ENCODE measurements around the gene NT5DC1. TPM values are rescaled to one million over a fixed set of nuclear protein-coding genes. Genes with fewer than 3 reads are reported as not detected.

NT5DC1 gene
- total RNA-seq, result 10 to 100 TPM; 49.2 to 55.8 TPM

DNA sequence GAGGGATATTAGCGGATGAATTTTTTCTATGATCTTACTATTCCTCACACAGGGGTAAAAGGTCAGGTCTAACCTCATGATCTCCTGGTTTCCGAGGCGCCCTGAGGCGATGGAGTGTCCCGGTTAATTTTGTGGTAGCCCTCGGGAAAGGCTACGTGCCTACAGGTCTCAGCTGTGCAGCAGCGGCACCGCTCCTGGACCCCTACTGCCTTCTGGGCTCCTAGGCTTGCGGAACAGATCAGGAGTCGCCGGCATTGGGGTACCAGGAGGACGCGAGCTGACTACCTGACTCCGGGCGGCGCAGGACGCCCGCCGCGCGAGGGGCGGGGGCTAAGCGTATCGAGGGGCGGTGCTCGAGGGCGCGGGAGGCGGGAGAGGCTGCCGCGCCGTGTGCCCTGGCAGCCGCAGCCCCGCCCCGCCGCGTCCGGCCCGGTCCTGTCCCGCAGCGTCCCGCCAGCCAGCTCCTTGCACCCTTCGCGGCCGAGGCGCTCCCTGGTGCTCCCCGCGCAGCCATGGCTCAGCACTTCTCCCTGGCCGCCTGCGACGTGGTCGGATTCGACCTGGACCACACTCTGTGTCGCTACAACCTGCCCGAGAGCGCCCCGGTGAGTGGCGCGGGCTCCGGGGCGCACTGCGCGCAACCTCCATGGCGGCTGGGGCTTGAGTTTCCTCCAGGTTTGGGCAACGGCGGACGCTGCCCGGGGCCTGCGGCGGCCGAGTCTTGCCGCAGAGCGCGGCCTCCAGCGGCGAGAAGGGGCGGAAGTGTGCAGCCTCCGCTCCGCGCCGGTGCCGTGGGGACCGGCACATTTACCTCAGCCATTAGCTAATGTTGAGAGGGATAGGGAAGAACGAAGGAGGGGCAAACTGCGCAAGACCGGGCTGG, at the start of gene NT5DC1:
Gene NT5DC1, plus strand, starts transcription at position 435 of the 883 bp plus-strand sequence. Its CDS starts 78 bp downstream, at position 513.
- H3K36me3 Mint-ChIP-seq (ENCODE audit: insufficient read depth in 2 of 2), result peaks cover 0 to 2% of the 10 kb centered on the region in 2 donors
- peaks cover 0 to 6% of the 10 kb centered on the region in 2 donors for H3K9me3 Mint-ChIP-seq
- peak within 1 kb of the TSS; percentile 69 to 94 for H3K4me3 Mint-ChIP-seq
- peak within 1 kb of the TSS; percentile 51 for H3K27ac Mint-ChIP-seq
- H3K4me1 Mint-ChIP-seq (ENCODE audit: low read depth), result peaks cover 58% of the 10 kb centered on the region
- DNase-seq (peak; percentile 89 to 91), ATAC-seq (replicated peaks in 1 of 2) (peak; percentile 93 to 94)
- peaks cover 5% of the 10 kb centered on the region for H3K27me3 Mint-ChIP-seq (ENCODE audit: low read depth)

DNA sequence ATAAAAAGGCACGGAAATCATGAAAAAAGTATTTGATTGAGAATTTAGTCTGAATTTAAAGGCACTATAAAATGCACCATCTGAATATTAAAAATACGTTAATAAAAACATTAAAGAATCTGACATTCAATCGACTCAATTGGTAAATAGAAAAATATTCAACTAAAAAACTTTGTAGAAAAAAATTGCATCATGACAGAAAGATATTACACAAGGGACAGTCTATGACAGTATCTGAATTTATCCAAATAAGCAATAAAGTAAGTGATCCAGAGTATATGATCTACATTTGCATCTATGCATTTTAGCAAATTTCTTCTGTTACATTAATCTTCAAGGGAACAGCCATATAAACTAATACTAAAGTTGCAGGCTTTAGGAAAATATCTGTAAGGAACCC, 49.4 kb upstream of the NT5DC1 start:
- Mint-ChIP-seq H3K4me1 (ENCODE audit: low read depth) (no peaks in the 10 kb centered on the region), H3K36me3 (ENCODE audit: insufficient read depth in 2 of 2) (no peaks in the 10 kb centered on the region), H3K27me3 (ENCODE audit: low read depth) (peaks cover 32% of the 10 kb centered on the region), H3K4me3 (no peak overlapping the region), H3K9me3 (no peaks in the 10 kb centered on the region), H3K27ac (no peak overlapping the region)
- no peak for DNase-seq
- ATAC-seq (replicated peaks in 1 of 2), result no peak

DNA sequence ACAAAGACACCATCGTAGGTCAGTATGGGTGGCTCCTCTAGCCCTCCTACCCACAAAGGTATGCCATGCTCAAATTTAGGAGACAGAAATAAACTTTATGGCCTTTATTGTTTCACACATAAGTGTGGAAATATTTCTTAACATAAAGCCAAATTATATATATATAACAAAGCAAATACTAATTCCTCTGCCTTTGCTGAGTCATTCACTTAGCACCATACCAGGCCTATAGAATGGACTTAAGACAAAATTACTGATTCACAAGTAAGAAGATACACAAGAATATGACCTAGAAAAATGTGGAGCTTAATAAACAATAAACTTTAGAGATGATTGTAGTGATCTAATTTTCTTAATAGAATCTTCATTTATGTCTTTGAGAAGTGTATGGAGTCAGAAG, 45.1 kb upstream of the NT5DC1 start:
- ATAC-seq (replicated peaks in 1 of 2) (no peak), DNase-seq (no peak)
- H3K27me3 Mint-ChIP-seq (ENCODE audit: low read depth), result peaks cover 24% of the 10 kb centered on the region
- no peaks in the 10 kb centered on the region for H3K9me3 Mint-ChIP-seq
- no peaks in the 10 kb centered on the region for H3K36me3 Mint-ChIP-seq (ENCODE audit: insufficient read depth in 2 of 2)
- H3K27ac Mint-ChIP-seq, result no peak overlapping the region
- no peaks in the 10 kb centered on the region for H3K4me1 Mint-ChIP-seq (ENCODE audit: low read depth)
- H3K4me3 Mint-ChIP-seq, result no peak overlapping the region

DNA sequence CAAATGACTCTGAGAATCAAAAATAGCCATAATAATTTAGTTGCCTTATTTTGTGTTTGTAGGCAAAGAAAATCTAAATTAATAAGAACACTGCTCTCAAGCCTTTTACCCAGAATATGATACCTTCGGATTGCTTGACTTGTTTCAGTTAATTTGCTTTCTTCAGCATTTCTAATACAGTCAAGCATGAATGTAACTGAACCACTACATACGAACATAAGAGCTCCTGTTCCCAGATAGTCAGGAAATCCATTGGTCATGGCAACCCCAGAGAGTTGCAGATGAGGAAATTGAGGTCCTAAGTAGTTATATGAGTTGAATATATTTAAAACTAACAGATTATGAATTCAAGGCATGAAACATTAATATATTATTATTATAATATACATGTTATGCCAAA, 42.9 kb upstream of the NT5DC1 start:
- Mint-ChIP-seq H3K27me3 (ENCODE audit: low read depth) (peaks cover 20% of the 10 kb centered on the region), H3K27ac (no peak overlapping the region)
- DNase-seq, result no peak

DNA sequence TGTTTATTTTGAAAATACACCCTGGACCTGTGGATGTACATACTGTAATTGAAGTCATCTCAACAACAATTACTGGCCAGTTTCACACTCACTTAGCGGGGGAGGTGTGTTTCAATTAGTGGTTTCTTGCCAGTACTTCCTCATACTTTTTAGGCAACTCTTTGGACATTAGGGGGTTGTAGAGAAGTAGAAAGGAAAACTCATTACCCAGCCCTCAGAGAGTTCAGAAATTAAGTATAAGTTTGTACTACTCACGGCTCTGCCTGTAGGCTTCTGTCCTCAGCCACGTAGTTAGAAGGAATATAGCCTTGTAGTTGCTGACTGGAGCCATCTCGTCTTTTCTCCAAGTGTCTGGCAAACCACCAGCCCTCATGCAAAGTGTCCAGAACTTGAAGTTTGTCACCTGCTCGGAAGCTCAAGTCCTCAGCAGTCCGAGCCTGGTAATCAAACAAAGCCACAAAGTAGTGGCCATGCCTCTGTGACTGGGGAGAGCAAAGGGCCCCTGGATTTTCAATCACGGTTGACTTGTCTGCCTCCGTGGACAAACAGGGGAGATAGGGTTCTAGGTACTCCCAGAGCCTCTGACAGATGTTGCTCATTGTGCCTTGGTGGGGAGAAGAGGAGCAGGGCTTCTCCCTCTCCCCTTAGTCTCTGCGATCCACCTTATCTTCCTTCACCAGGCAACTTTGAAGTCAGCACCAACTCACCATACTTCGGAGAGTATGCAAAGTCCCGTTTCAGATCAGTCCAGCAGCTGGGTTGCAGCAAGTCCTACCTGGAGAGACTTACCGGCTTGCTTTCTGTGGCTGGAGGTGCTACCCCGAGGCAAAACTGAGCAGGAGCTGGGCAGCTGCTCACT, 40.7 kb upstream of the NT5DC1 start:
- no peaks in the 10 kb centered on the region for H3K36me3 Mint-ChIP-seq (ENCODE audit: insufficient read depth in 2 of 2)
- peaks cover 19% of the 10 kb centered on the region for H3K27me3 Mint-ChIP-seq (ENCODE audit: low read depth)
- no peaks in the 10 kb centered on the region for H3K9me3 Mint-ChIP-seq
- DNase-seq (no peak), ATAC-seq (replicated peaks in 1 of 2) (no peak)
- H3K4me1 Mint-ChIP-seq (ENCODE audit: low read depth), result no peaks in the 10 kb centered on the region
- no peak overlapping the region for H3K27ac Mint-ChIP-seq
- H3K4me3 Mint-ChIP-seq, result no peak overlapping the region

More for the DNA sequence above, 42.9 kb upstream of the NT5DC1 start:
- no peak for ATAC-seq (replicated peaks in 1 of 2)
- Mint-ChIP-seq H3K36me3 (ENCODE audit: insufficient read depth in 2 of 2) (no peaks in the 10 kb centered on the region), H3K4me1 (ENCODE audit: low read depth) (no peaks in the 10 kb centered on the region), H3K4me3 (no peak overlapping the region), H3K9me3 (no peaks in the 10 kb centered on the region)

DNA sequence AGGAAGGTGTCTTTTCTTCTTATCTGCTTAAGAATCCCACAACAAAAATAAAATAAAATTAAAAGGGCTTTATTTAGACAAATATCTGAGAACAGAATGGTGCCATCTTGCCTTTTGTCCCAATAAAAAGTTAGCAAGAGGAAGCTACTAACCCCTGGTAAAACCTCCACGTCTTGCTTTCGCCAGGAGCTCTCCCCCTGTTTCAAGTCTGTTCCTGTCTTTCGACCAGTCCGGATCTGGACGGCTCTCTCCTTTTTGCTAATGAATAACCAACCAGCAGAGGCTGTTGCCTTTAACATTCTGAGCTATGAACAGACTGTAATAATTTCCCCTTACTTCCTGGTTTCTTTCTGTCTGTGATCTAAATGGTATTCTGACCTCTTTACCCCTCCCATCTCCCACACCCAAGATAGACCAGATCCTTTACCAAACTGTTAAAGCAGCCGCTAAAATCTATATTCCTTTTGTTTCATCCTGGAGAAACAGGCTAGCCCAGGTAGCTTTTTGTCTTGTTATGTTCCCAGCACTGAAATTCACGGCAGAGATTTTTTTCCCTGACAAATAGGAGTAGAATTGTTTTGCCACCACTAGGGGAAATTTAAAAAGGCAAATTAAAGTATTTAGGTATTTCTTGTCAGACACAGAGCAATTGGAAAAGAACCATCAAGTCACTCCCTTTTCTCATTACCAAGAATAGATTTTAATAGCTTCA, 39.9 kb upstream of the NT5DC1 start, which contains the start of gene FRK:
Gene FRK, minus strand, starts transcription at position 320 of the 712 bp plus-strand sequence. CDS start 580 bp downstream, outside the sequence.
- no peaks in the 10 kb centered on the region for H3K36me3 Mint-ChIP-seq (ENCODE audit: insufficient read depth in 2 of 2)
- no peaks in the 10 kb centered on the region for H3K4me1 Mint-ChIP-seq (ENCODE audit: low read depth)
- H3K9me3 Mint-ChIP-seq, result no peaks in the 10 kb centered on the region
- H3K27me3 Mint-ChIP-seq (ENCODE audit: low read depth), result peaks cover 25% of the 10 kb centered on the region
- ATAC-seq (replicated peaks in 1 of 2) (no peak), DNase-seq (no peak)
- H3K4me3 Mint-ChIP-seq, result no peak within 1 kb of the TSS
- peak within 1 kb of the TSS; percentile 69 for H3K27ac Mint-ChIP-seq

DNA sequence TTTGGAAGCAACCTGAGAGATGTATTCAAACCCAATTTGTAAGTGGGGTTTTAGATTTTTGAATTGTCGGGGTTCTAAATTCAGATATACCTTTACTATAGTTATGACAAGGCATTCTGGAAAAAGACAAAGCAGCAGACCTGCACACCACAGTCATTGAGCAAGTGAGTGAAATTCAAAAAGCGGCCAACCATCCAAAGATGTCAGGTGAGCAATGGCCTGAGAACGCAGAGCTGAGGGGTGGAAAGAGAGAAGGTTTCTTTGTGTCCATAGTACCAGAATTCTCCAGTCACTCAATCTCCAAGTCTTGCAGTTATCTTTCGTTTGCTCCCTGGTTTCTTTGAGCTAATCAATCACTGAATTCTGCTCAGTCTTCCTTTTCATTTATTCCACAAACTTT, 38.2 kb upstream of the NT5DC1 start:
- DNase-seq (no peak), ATAC-seq (replicated peaks in 1 of 2) (no peak)
- Mint-ChIP-seq H3K27ac (no peak overlapping the region), H3K27me3 (ENCODE audit: low read depth) (peaks cover 27% of the 10 kb centered on the region), H3K4me1 (ENCODE audit: low read depth) (no peaks in the 10 kb centered on the region), H3K4me3 (no peak overlapping the region), H3K36me3 (ENCODE audit: insufficient read depth in 2 of 2) (no peaks in the 10 kb centered on the region), H3K9me3 (no peaks in the 10 kb centered on the region)

DNA sequence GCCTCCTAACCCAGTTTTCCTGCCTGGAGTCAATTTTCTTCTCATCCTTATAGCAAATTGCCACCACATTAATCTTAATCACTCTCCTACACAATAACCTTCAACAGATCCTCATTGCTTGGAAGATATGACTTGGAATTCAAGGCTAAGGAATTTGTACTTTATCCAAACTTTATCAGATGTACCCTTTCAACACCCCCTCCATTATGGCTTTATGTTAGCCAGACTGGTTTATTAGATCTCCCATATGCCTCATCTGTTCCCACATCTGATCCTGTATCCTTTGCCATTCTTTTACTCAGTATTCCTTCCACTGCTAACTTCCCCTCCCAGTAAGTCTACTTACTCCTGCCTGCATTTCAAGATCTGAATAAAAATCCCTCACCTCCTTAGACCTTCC, 36.0 kb upstream of the NT5DC1 start:
- H3K27ac Mint-ChIP-seq, result no peak overlapping the region
- DNase-seq (no peak), ATAC-seq (replicated peaks in 1 of 2) (no peak)
- no peaks in the 10 kb centered on the region for H3K9me3 Mint-ChIP-seq
- H3K27me3 Mint-ChIP-seq (ENCODE audit: low read depth), result peaks cover 31% of the 10 kb centered on the region
- H3K4me1 Mint-ChIP-seq (ENCODE audit: low read depth), result no peaks in the 10 kb centered on the region
- H3K36me3 Mint-ChIP-seq (ENCODE audit: insufficient read depth in 2 of 2), result no peaks in the 10 kb centered on the region
- no peak overlapping the region for H3K4me3 Mint-ChIP-seq

DNA sequence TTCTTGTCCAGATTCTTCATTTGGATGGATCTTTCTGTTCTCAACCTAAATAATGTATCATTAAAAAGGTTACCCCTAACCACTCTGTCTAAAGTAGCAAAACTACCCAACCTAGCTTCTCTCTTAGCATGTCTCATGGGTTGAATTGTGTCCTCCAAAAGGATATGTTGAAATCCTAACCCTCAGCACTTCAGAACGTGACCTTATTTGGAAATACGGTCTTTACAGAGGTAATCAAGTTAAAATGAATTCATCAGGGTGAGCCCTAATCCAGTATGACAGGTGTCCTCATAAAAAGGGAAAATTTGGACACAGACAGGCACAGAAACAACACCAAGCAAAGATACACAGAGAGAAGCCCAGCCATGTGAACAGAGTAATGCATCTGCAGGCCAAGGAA, 33.9 kb upstream of the NT5DC1 start:
- no peak for DNase-seq
- no peaks in the 10 kb centered on the region for H3K4me1 Mint-ChIP-seq (ENCODE audit: low read depth)

DNA sequence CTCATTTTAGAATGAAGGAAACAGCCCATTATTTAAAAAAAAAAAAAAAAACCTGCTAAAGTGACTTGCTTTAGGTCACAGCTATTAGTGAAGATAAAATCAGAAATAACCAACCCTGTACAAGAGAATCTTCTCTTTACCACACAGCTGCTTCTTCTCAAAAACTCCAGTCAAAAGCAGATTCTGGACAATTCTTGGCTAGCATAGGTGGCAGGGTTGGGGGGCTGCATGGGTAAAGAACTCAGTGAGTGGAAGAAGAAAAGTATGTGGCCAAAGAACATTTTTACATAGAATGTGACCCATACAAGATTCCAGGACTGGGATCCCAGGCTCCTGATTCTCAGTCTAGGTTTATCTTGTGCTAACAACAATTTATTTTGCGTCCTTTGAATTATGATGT, 30.6 kb upstream of the NT5DC1 start:
- no peaks in the 10 kb centered on the region for H3K36me3 Mint-ChIP-seq (ENCODE audit: insufficient read depth in 2 of 2)
- no peaks in the 10 kb centered on the region for H3K9me3 Mint-ChIP-seq
- H3K4me1 Mint-ChIP-seq (ENCODE audit: low read depth), result peaks cover 7% of the 10 kb centered on the region
- no peak for ATAC-seq (replicated peaks in 1 of 2)
- DNase-seq, result no peak
- no peak overlapping the region for H3K27ac Mint-ChIP-seq
- H3K27me3 Mint-ChIP-seq (ENCODE audit: low read depth), result peaks cover 12% of the 10 kb centered on the region
- no peak overlapping the region for H3K4me3 Mint-ChIP-seq

More for the DNA sequence above, 33.9 kb upstream of the NT5DC1 start:
- Mint-ChIP-seq H3K9me3 (no peaks in the 10 kb centered on the region), H3K27ac (no peak overlapping the region), H3K36me3 (ENCODE audit: insufficient read depth in 2 of 2) (no peaks in the 10 kb centered on the region), H3K4me3 (no peak overlapping the region), H3K27me3 (ENCODE audit: low read depth) (peaks cover 12% of the 10 kb centered on the region)
- no peak for ATAC-seq (replicated peaks in 1 of 2)

DNA sequence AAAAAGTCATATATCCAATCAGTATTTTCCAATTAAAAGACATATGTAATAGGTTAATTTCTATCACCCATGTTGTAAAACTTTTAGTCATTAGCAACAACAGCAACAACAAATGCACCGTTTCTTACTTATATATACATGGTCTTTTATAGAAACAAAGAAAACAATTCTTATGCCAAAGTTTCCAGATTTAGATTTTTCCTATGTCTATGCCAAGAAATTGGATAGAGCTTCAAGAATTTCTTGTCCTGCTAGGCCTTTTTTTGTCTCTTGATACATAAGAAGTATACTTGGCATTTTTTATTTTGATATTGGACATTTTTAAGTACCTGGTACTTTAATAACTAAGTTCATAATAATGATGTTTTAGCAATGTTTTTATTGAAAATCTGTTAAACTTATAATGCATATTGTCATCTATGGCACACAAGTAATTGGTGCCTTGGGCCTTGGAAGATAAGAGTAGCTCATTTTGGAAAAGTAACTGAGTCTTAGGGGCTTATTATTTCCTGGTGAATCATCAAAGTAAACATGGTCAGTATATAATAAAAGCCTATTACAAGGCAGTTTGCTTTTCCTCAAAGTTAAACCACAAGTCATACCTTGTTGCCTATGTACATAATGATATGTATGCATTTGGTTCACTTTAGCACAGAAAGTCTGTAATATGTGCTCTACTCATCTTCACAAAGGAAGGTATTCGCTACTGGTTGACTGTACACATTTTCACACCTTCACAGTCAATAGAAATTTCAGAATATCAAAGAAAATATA, 29.9 kb upstream of the NT5DC1 start:
- H3K27ac Mint-ChIP-seq, result no peak overlapping the region
- ATAC-seq (replicated peaks in 1 of 2) (no peak), DNase-seq (no peak)
- no peaks in the 10 kb centered on the region for H3K36me3 Mint-ChIP-seq (ENCODE audit: insufficient read depth in 2 of 2)
- no peak overlapping the region for H3K4me3 Mint-ChIP-seq
- H3K27me3 Mint-ChIP-seq (ENCODE audit: low read depth), result peaks cover 5% of the 10 kb centered on the region
- no peaks in the 10 kb centered on the region for H3K9me3 Mint-ChIP-seq
- H3K4me1 Mint-ChIP-seq (ENCODE audit: low read depth), result peaks cover 7% of the 10 kb centered on the region

DNA sequence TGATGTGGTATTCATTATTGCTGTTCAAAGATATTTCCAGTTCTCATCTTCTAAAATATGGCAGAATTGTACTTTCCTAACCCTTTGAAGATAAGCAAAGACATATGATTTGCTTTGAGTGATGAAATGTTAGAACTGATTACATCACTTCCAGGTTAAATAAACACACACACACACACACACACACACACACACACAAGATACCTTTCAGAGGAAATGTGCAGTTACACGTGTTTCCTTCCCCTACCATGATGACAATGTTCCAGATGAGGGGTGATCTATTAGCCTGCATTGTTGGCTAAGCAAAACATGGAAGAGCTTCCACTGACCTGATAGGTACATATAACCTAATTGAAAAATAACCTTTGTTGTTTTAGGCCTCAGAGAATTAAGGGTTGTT, 28.3 kb upstream of the NT5DC1 start:
- Mint-ChIP-seq H3K27me3 (ENCODE audit: low read depth) (peaks cover 6% of the 10 kb centered on the region), H3K9me3 (no peaks in the 10 kb centered on the region), H3K36me3 (ENCODE audit: insufficient read depth in 2 of 2) (no peaks in the 10 kb centered on the region), H3K4me3 (no peak overlapping the region), H3K27ac (peak overlapping the region; percentile 63), H3K4me1 (ENCODE audit: low read depth) (peaks cover 7% of the 10 kb centered on the region)
- no peak for DNase-seq
- no peak for ATAC-seq (replicated peaks in 1 of 2)

Data from activated T-cell treated with anti-CD3 and anti-CD28 coated beads, Interleukin-2, amount 50 U/mL, for 72 hours (primary cell).